ENCODE measurements around the gene TM4SF4. TPM values are rescaled to one million over a fixed set of nuclear protein-coding genes. Genes with fewer than 3 reads are reported as not detected.
A peak's percentile ranks its signal among the peaks of the same experiment; 100 is the strongest.

TM4SF4 gene
- polyA plus RNA-seq, 1 donor from 2014 or later = not detected

DNA sequence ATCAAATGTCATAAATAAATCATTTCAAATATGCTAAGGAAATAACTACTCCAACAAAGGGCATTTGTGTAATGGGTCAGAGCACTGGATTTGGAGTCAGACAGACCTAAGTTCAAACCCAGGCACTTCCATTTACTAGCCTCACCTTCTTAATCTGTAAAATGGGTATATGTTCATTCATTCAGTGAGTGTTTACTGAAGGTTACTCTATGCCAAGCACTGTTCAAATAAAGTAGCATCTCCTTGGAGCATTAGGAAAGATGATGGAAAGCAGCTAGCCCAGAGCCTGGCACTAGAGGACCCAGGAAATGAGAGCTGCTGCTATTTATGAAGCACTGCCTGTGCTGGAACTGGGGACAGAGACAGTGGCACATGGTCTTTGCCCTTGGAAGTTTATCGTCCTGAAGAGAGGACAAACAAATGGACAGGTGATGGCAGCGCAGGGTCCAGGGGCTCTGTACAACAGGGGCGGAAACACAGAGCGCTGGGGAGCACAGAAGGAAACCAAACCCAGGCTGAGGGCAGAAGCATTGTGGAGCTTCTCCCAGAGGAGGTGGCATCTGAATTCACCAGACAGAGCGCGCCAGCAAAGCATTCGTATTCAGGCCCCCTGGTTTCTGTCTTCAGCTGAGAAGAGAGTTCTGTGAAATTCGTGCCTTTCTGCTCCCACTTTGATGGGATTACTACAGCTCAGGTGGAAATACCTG is 19.0 kb downstream of the TM4SF4 start:
- Histone ChIP-seq H3K9me3 (ENCODE audit: low read length) (no peaks in the 10 kb centered on the region), H4K20me1 (ENCODE audit: insufficient read depth) (no peaks in the 10 kb centered on the region), H3K4me2 (ENCODE audit: low read length) (no peak overlapping the region), H3K79me2 (replicated peaks; ENCODE audit: insufficient read depth, low read length) (no peaks in the 10 kb centered on the region), H3K4me3 (ENCODE audit: low read length) (no peak overlapping the region), H3K36me3 (ENCODE audit: insufficient read depth, low read length) (no peaks in the 10 kb centered on the region), H3K27me3 (ENCODE audit: insufficient read depth, low read depth, low read length) (no peaks in the 10 kb centered on the region), H2AFZ (ENCODE audit: low read depth, low read length) (no peak overlapping the region), H3F3A (ENCODE audit: insufficient read depth, low read length, poor library complexity, severe bottlenecking) (no peaks in the 10 kb centered on the region), H3K27ac (ENCODE audit: low read length) (no peak overlapping the region), H3K9ac (ENCODE audit: low read length) (no peak overlapping the region), H3K9me2 (ENCODE audit: insufficient read depth, low read length) (no peaks in the 10 kb centered on the region)
- TF ChIP-seq RAD21 (conservative IDR thresholded peaks at IDR 0.05) = no peak
- TF ChIP-seq EP300 (conservative IDR thresholded peaks at IDR 0.05; ENCODE audit: poor library complexity, severe bottlenecking) = no peak
- TF ChIP-seq SMC3 (conservative IDR thresholded peaks at IDR 0.05; ENCODE audit: poor library complexity) = no peak
- no peak for TF ChIP-seq MXI1 (conservative IDR thresholded peaks at IDR 0.05; ENCODE audit: poor library complexity, severe bottlenecking)
- no peak for TF ChIP-seq EZH2 (IDR thresholded peaks at IDR 0.05; ENCODE audit: borderline replicate concordance, insufficient read depth, low read length, poor library complexity, severe bottlenecking)
- no peak for TF ChIP-seq TAF1 (IDR thresholded peaks at IDR 0.05; ENCODE audit: low read depth)
- TF ChIP-seq, protein P1, sequence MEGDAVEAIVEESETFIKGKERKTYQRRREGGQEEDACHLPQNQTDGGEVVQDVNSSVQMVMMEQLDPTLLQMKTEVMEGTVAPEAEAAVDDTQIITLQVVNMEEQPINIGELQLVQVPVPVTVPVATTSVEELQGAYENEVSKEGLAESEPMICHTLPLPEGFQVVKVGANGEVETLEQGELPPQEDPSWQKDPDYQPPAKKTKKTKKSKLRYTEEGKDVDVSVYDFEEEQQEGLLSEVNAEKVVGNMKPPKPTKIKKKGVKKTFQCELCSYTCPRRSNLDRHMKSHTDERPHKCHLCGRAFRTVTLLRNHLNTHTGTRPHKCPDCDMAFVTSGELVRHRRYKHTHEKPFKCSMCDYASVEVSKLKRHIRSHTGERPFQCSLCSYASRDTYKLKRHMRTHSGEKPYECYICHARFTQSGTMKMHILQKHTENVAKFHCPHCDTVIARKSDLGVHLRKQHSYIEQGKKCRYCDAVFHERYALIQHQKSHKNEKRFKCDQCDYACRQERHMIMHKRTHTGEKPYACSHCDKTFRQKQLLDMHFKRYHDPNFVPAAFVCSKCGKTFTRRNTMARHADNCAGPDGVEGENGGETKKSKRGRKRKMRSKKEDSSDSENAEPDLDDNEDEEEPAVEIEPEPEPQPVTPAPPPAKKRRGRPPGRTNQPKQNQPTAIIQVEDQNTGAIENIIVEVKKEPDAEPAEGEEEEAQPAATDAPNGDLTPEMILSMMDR (IDR thresholded peaks at IDR 0.05; ENCODE audit: poor library complexity, severe bottlenecking) = no peak
- TF ChIP-seq POLR2AphosphoS5 (IDR thresholded peaks at IDR 0.05) = no peak
- TF ChIP-seq, protein P2, sequence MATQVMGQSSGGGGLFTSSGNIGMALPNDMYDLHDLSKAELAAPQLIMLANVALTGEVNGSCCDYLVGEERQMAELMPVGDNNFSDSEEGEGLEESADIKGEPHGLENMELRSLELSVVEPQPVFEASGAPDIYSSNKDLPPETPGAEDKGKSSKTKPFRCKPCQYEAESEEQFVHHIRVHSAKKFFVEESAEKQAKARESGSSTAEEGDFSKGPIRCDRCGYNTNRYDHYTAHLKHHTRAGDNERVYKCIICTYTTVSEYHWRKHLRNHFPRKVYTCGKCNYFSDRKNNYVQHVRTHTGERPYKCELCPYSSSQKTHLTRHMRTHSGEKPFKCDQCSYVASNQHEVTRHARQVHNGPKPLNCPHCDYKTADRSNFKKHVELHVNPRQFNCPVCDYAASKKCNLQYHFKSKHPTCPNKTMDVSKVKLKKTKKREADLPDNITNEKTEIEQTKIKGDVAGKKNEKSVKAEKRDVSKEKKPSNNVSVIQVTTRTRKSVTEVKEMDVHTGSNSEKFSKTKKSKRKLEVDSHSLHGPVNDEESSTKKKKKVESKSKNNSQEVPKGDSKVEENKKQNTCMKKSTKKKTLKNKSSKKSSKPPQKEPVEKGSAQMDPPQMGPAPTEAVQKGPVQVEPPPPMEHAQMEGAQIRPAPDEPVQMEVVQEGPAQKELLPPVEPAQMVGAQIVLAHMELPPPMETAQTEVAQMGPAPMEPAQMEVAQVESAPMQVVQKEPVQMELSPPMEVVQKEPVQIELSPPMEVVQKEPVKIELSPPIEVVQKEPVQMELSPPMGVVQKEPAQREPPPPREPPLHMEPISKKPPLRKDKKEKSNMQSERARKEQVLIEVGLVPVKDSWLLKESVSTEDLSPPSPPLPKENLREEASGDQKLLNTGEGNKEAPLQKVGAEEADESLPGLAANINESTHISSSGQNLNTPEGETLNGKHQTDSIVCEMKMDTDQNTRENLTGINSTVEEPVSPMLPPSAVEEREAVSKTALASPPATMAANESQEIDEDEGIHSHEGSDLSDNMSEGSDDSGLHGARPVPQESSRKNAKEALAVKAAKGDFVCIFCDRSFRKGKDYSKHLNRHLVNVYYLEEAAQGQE (IDR thresholded peaks at IDR 0.05; ENCODE audit: borderline replicate concordance) = no peak

DNA sequence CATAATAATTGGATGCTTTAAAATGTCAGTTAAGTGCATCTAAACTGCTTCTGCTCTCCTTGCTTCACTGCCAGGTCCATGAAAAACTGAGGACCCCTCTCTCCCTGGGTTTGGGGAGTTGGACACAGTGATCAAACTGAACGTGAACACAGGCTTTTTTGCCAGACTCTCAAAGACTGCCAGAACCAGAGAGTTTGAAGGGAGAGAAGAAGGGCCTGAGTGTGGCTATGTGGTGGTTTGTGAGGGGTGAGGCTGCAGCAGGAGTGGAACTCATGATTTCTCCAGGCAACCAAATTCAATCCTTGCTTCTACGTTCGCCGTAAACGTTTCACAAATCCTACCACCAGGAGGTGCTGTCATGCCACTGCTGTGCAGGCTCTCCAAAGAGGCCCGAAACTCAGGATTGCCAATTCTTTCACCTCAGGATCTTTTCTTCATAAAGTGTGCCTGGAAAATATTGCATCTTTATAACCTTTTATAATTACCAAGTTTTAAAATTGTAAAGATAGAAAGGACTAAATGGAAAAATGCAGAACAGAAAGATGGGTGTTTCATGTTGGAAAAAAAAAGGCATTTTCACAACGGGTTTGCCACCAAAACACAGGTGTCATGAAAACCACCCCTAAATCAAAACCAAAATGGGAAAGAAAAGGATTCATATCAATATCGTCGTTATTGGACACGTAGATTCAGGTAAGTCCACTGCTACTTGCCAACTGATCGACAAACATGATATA is 19.7 kb downstream of the TM4SF4 start:
- no peak overlapping the region for H3K9ac ChIP-seq (ENCODE audit: low read length)
- TF ChIP-seq RAD21 (conservative IDR thresholded peaks at IDR 0.05) = peak; percentile 66
- no peak for TF ChIP-seq POLR2AphosphoS5 (IDR thresholded peaks at IDR 0.05)
- TF ChIP-seq, protein P1 (IDR thresholded peaks at IDR 0.05; ENCODE audit: poor library complexity, severe bottlenecking) = peak; percentile 64
- peak; percentile 66 for TF ChIP-seq SMC3 (conservative IDR thresholded peaks at IDR 0.05; ENCODE audit: poor library complexity)
- no peak for TF ChIP-seq EP300 (conservative IDR thresholded peaks at IDR 0.05; ENCODE audit: poor library complexity, severe bottlenecking)
- H3K27me3 ChIP-seq (ENCODE audit: insufficient read depth, low read depth, low read length) = no peaks in the 10 kb centered on the region
- H3K9me2 ChIP-seq (ENCODE audit: insufficient read depth, low read length) = no peaks in the 10 kb centered on the region
- no peak overlapping the region for H3K4me2 ChIP-seq (ENCODE audit: low read length)
- H4K20me1 ChIP-seq (ENCODE audit: insufficient read depth) = no peaks in the 10 kb centered on the region
- no peak overlapping the region for H3K27ac ChIP-seq (ENCODE audit: low read length)
- H3K4me3 ChIP-seq (ENCODE audit: low read length) = no peak overlapping the region
- no peaks in the 10 kb centered on the region for H3K9me3 ChIP-seq (ENCODE audit: low read length)
- no peak overlapping the region for H2AFZ ChIP-seq (ENCODE audit: low read depth, low read length)
- H3K36me3 ChIP-seq (ENCODE audit: insufficient read depth, low read length) = no peaks in the 10 kb centered on the region
- no peaks in the 10 kb centered on the region for H3F3A ChIP-seq (ENCODE audit: insufficient read depth, low read length, poor library complexity, severe bottlenecking)
- no peaks in the 10 kb centered on the region for H3K79me2 ChIP-seq (replicated peaks; ENCODE audit: insufficient read depth, low read length)

All from neural cell (in vitro differentiated cells).